NCI-H345 (cell line): ENCODE results near the gene RIT2.
A peak's percentile ranks its signal among the peaks of the same experiment; 100 is the strongest.

Source experiments
- DNase-seq: peaks from one replicate; lab custom pipeline; 2025; lab: John Stamatoyannopoulos, UW

RIT2 gene

DNA sequence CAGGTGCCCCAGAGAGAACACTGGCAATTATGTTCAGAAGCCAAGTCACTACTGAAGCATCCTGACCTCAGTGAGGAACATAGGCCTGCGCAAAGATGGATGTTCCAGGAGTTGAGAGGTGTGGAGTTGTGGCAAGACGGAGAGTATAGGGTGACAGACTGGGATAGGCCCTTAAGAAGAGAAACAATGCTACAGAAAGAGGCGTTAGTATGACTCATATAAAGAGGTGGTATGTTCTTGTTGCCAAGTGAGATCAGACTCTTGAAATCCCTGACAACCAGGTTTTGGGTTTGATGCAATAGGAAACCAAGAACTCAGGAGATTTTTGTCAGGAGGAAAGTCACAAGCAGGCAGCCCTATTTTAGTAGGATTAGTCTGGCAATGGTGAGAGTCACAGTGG is 185.6 kb downstream of the RIT2 start:
- DNase-seq: no peak

DNA sequence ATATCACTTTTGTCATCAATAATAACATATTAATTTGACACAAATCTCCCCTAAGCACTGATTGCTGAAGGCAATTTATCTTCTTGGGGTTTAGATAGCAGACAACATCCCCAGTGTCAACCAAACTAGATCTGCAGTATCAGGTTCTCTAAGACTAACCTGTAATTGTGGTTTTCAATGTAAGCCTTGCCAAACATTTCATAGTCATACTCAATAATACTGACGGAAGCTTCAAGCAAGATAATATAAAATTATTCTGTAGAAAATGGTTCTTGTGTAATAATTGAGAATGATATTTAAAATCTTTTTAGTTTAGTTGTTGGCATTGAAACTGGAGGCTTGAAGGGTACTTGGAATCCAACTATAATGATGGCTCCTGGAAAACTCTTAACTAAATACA is 186.3 kb downstream of the RIT2 start:
- no peak for DNase-seq

- no peak for DNase-seq
These were observed 190.4 kb downstream of the RIT2 start for GRCh38 chr18:42925036-42925435.

- no peak for DNase-seq
These were observed 193.1 kb downstream of the RIT2 start for GRCh38 chr18:42922363-42922762.

DNA sequence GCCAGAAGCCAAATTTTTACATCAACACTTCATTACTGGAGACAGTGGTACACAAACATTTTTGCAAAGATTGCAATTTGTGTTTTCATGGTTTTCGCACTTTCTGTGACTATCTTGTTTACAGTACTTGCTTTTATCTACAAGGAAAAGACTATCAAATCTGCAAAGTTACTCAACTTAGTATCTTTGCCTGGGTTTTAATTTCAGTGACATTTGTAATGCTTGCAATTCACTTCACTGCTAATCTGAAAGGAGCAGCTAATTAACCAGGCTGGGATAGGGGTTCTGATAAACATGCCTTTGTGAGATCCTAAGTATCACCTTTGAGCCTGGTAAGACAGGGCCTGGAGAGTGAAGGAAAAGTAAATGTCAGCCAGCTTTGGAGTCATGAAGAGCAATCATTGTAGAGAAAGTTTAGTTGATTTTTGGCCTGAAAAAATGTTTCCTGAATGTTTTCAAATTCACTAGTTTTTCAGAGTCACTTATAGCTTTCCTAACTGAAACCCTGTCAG is 194.2 kb downstream of the RIT2 start:
- no peak for DNase-seq

GRCh38 chr18:42920621-42921020 is 194.9 kb downstream of the RIT2 start:
- no peak for DNase-seq

- peak; percentile 82 for DNase-seq
These were observed 200.2 kb downstream of the RIT2 start for GRCh38 chr18:42915299-42915698.

- no peak for DNase-seq
These were observed 201.0 kb downstream of the RIT2 start for GRCh38 chr18:42914476-42914875.

DNA sequence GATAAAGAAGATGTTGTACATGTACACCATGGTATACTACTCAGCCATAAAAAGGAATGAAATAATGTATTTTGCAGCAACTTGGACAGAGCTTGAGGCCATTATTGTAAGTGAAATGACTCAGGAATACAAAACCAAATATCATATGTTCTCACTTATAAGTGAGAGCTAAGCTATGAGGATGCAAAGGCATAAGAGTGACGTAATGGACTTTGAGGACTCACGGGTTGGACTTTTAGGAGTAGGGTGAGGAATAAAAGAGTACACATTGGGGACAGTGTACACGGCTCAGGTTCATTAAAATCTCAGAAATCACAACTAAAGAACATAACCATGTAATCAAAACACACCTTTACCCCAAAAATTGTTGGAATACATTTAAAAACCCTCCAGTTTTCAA is 206.4 kb downstream of the RIT2 start:
- no peak for DNase-seq

- DNase-seq: no peak
These were observed 208.7 kb downstream of the RIT2 start for GRCh38 chr18:42906761-42907160.

- no peak for DNase-seq
These were observed 214.3 kb downstream of the RIT2 start for GRCh38 chr18:42901161-42901560.

DNA sequence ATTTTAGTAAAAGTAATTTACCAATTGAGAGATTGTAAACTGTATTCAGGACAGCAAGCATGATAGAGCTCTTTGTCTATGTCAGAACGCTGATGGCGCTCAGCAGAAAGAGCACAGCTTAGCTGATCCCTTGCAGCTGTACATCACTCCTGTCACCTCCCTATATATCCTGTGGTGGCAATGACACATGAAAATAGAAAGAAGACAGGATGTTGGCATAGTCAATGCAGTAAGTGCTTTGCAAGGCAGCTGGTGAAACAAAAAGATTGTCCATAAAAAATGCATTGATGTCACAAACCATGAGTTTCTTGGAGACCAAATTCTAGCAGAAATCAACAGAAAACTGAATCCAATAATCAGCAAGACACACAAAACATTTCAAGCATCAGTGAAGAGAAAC is 221.5 kb downstream of the RIT2 start:
- DNase-seq: peak; percentile 48

- no peak for DNase-seq
These were observed 223.3 kb downstream of the RIT2 start for GRCh38 chr18:42892181-42892580.

- no peak for DNase-seq
These were observed 223.8 kb downstream of the RIT2 start for GRCh38 chr18:42891705-42892104.

GRCh38 chr18:42883169-42883568 is 232.3 kb downstream of the RIT2 start:
- DNase-seq: no peak

DNA sequence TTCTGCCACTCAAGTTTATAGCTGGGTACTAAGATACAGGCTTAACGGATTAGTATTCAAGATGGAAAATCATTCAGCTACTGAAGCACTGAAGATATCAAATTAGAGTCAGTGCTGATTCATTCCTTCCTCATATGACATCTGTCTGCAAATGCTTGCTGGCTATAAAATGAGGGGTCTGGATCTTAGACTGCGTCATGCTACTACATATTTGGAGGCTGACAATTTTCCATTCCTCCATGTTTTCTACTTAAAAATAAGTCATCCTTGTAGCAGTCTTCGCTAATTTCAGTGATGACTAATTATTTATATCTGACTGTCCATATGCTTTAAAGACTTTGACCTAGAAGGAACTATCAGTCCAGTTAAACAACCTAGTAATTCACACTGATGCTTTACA is 233.4 kb downstream of the RIT2 start:
- no peak for DNase-seq

- DNase-seq: no peak
These were observed 242.6 kb downstream of the RIT2 start for GRCh38 chr18:42872838-42873237.

GRCh38 chr18:42864876-42865275 is 250.6 kb downstream of the RIT2 start:
- no peak for DNase-seq

GRCh38 chr18:42861271-42861670 is 254.2 kb downstream of the RIT2 start:
- DNase-seq: no peak

- DNase-seq: no peak
These were observed 254.9 kb downstream of the RIT2 start for GRCh38 chr18:42860548-42860947.

DNA sequence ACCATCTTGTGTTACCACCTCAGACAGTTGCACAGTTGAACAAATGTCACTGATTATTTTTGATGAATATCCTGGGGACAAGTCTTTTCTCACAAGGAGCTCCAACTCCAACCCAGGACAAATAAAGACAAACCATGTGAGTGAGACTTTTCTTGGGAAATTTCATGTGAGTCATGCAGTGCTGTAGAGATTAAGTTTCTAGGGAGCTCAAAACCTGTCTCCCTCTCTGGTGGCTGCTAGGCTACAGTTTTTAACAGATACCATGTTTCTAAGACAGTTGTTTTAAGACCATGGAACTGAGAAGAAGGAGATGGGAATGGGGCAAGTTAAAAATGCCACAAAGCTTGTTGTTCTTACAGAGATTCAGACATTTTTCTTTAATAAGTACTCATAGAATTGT is 255.5 kb downstream of the RIT2 start:
- no peak for DNase-seq

DNA sequence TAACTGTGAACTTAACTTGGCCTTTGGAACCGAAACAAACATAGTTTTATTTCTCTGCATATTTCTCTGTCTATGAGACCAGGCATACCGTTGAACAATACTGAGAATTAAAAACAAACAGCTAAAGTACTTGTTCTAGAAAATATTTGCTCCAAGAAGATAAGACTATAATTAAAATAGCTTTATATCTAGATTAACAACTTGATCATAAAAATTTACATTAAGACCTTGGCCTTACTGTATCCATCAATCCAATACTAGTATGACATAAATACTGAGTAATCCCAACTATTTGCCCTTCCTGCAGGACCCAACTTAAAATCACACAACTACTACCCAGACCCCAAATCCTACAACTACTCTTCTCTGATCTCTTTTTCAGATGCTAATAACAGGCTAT is 260.9 kb downstream of the RIT2 start:
- no peak for DNase-seq

DNA sequence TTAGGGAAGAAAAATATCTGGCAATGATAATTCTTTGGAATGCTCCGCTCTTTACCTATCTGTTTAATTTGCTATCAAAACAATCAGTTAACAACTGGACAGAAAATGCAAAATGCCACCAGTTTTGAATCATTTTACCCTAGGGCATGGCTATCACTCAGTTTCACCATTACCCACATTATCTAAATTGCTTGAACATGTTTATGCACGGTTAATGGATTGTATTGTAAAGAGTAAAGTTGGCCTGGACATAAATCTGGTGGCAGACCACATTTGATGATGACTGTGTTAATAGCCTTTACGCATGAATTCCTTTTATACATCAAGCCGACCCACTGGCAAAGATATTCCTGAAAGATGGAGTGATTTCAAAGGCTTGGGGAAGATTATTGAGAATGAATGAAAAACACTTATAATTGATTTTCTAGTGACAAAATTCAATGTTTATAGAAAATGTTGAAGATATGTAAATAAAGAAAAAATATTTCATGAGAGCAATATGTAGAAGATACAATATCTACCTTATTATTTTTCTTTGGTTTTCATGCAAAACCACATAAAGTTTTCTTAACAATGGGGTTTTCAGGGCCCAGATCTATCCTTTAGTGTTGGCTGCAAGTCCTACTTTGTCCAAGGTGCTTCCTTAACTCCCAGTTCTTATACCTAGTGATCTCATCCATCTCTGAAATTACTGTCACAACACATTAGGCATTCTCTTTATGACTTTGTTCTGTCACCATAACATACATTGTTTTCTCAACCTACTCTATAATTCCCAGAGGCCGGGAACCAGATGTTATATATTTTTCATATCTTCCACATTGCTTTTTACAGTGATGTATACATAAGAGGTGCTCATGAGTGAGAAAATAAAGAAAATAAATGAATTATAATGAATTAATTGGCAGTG is 265.1 kb downstream of the RIT2 start:
- DNase-seq: no peak

GRCh38 chr18:42839408-42839807 is 276.1 kb downstream of the RIT2 start:
- DNase-seq: no peak
